Measurements from ENCODE around the gene GK. TPM values are rescaled to one million over a fixed set of nuclear protein-coding genes. Genes with fewer than 3 reads are reported as not detected.
A peak's percentile ranks its signal among the peaks of the same experiment; 100 is the strongest.

Gene GK
- total RNA-seq = 4.1 and 5.5 TPM in 2 replicates

- Histone ChIP-seq H3K36me3 (ENCODE audit: control insufficient read depth, insufficient read depth, low read length) (no peaks in the 10 kb centered on the region), H3K4me3 (ENCODE audit: low read depth, low read length) (peak within 1 kb of the TSS; percentile 67), H3K27me3 (ENCODE audit: control insufficient read depth, insufficient read depth, low read length) (no peaks in the 10 kb centered on the region)
- TF ChIP-seq CTCF (IDR thresholded peaks at IDR 0.05; ENCODE audit: insufficient read depth, low read length, poor library complexity, severe bottlenecking) = no peak
- no peak for DNase-seq (ENCODE audit: low read depth)
Observed at GRCh38 chrX:30653415-30654131, at the start of gene GK. TSS of gene GK (plus strand) at chrX:30653423. CDS start at chrX:30653538, 115 bp downstream.

GRCh38 chrX:30607155-30607554 is 46.1 kb upstream of the GK start:
- no peak for DNase-seq (ENCODE audit: low read depth)
- H3K4me3 ChIP-seq (ENCODE audit: low read depth, low read length) = no peak overlapping the region
- TF ChIP-seq CTCF (IDR thresholded peaks at IDR 0.05; ENCODE audit: insufficient read depth, low read length, poor library complexity, severe bottlenecking) = no peak

GRCh38 chrX:30610026-30610425 is 43.2 kb upstream of the GK start:
- no peak overlapping the region for H3K4me3 ChIP-seq (ENCODE audit: low read depth, low read length)
- TF ChIP-seq CTCF (IDR thresholded peaks at IDR 0.05; ENCODE audit: insufficient read depth, low read length, poor library complexity, severe bottlenecking) = no peak
- H3K27me3 ChIP-seq (ENCODE audit: control insufficient read depth, insufficient read depth, low read length) = no peaks in the 10 kb centered on the region
- H3K36me3 ChIP-seq (ENCODE audit: control insufficient read depth, insufficient read depth, low read length) = no peaks in the 10 kb centered on the region
- no peak for DNase-seq (ENCODE audit: low read depth)

More at GRCh38 chrX:30607155-30607554, 46.1 kb upstream of the GK start:
- Histone ChIP-seq H3K36me3 (ENCODE audit: control insufficient read depth, insufficient read depth, low read length) (no peaks in the 10 kb centered on the region), H3K27me3 (ENCODE audit: control insufficient read depth, insufficient read depth, low read length) (no peaks in the 10 kb centered on the region)

- DNase-seq (ENCODE audit: low read depth) = no peak
- no peak overlapping the region for H3K4me3 ChIP-seq (ENCODE audit: low read depth, low read length)
- H3K36me3 ChIP-seq (ENCODE audit: control insufficient read depth, insufficient read depth, low read length) = no peaks in the 10 kb centered on the region
- H3K27me3 ChIP-seq (ENCODE audit: control insufficient read depth, insufficient read depth, low read length) = no peaks in the 10 kb centered on the region
- TF ChIP-seq CTCF (IDR thresholded peaks at IDR 0.05; ENCODE audit: insufficient read depth, low read length, poor library complexity, severe bottlenecking) = no peak
Observed at GRCh38 chrX:30612250-30612655, 41.0 kb upstream of the GK start.

GRCh38 chrX:30613721-30614120 is 39.5 kb upstream of the GK start:
- no peak for TF ChIP-seq CTCF (IDR thresholded peaks at IDR 0.05; ENCODE audit: insufficient read depth, low read length, poor library complexity, severe bottlenecking)
- DNase-seq (ENCODE audit: low read depth) = no peak

GRCh38 chrX:30615229-30615628 is 38.0 kb upstream of the GK start:
- no peak for DNase-seq (ENCODE audit: low read depth)
- Histone ChIP-seq H3K4me3 (ENCODE audit: low read depth, low read length) (no peak overlapping the region), H3K36me3 (ENCODE audit: control insufficient read depth, insufficient read depth, low read length) (no peaks in the 10 kb centered on the region), H3K27me3 (ENCODE audit: control insufficient read depth, insufficient read depth, low read length) (no peaks in the 10 kb centered on the region)
- no peak for TF ChIP-seq CTCF (IDR thresholded peaks at IDR 0.05; ENCODE audit: insufficient read depth, low read length, poor library complexity, severe bottlenecking)

More at GRCh38 chrX:30613721-30614120, 39.5 kb upstream of the GK start:
- no peaks in the 10 kb centered on the region for H3K27me3 ChIP-seq (ENCODE audit: control insufficient read depth, insufficient read depth, low read length)
- no peaks in the 10 kb centered on the region for H3K36me3 ChIP-seq (ENCODE audit: control insufficient read depth, insufficient read depth, low read length)
- H3K4me3 ChIP-seq (ENCODE audit: low read depth, low read length) = no peak overlapping the region
